Omental fat pad (tissue), 4 donors: Measurements from ENCODE around the gene GIPC2. TPM values are rescaled to one million over a fixed set of nuclear protein-coding genes. Genes with fewer than 3 reads are reported as not detected.
A peak's percentile ranks its signal among the peaks of the same experiment; 100 is the strongest.
"Not testable (repeated sequence)": the region's sequence is repeated elsewhere in the genome, so short reads cannot be mapped to it uniquely, and the experiment has no call there.

Source experiments
- ATAC-seq: fragments of 150-250 bp; one replicate; pipeline ENCODE4 v1.9.1; 2016; ENCODE audit warnings: mild to moderate bottlenecking, moderate library complexity; ENCODE audit not compliant: low FRiP score
- DNase-seq: peaks from one replicate; pipeline ENCODE4 v3.0.0-alpha.2; 2019; ENCODE audit warnings: low spot score
- total RNA-seq, 4 donors: library from RNA; depleted of rRNA; stranded (reverse); fragments of >200 nt; gene quantifications; one replicate each; pipeline ENCODE4 v1.1.0, GENCODE V29; 2016
- TF ChIP-seq, protein P1 (sequence below), 3 donors: fragments of 450-650 bp; IDR thresholded peaks; one replicate each; pipeline ENCODE4 v1.5.1; 2016 to 2017; ENCODE audit warnings: antibody characterized with exemption in 3 of 3, mild to moderate bottlenecking in 3 of 3, moderate library complexity in 2 of 3

Gene GIPC2, protein sequence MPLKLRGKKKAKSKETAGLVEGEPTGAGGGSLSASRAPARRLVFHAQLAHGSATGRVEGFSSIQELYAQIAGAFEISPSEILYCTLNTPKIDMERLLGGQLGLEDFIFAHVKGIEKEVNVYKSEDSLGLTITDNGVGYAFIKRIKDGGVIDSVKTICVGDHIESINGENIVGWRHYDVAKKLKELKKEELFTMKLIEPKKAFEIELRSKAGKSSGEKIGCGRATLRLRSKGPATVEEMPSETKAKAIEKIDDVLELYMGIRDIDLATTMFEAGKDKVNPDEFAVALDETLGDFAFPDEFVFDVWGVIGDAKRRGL
- 10 to 100 TPM in 1 of 4 donors, 1 to 10 TPM in 3; 1.4 to 15.9 (median 3.1) TPM for total RNA-seq

GRCh38 chr1:78045926-78046778 lies at the start of gene GIPC2:
TSS of gene GIPC2 (plus strand) at chr1:78045966. CDS start at chr1:78046095, 129 bp downstream.
- TF ChIP-seq, protein P1, sequence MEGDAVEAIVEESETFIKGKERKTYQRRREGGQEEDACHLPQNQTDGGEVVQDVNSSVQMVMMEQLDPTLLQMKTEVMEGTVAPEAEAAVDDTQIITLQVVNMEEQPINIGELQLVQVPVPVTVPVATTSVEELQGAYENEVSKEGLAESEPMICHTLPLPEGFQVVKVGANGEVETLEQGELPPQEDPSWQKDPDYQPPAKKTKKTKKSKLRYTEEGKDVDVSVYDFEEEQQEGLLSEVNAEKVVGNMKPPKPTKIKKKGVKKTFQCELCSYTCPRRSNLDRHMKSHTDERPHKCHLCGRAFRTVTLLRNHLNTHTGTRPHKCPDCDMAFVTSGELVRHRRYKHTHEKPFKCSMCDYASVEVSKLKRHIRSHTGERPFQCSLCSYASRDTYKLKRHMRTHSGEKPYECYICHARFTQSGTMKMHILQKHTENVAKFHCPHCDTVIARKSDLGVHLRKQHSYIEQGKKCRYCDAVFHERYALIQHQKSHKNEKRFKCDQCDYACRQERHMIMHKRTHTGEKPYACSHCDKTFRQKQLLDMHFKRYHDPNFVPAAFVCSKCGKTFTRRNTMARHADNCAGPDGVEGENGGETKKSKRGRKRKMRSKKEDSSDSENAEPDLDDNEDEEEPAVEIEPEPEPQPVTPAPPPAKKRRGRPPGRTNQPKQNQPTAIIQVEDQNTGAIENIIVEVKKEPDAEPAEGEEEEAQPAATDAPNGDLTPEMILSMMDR (IDR thresholded peaks at IDR 0.05) = no peak
- DNase-seq (no peak), ATAC-seq (peak; percentile 87)

GRCh38 chr1:77996734-77997133 lies 49.0 kb upstream of the GIPC2 start:
- DNase-seq = no peak
- no peak for ATAC-seq
- TF ChIP-seq, protein P1 (IDR thresholded peaks at IDR 0.05) = no peak

DNA sequence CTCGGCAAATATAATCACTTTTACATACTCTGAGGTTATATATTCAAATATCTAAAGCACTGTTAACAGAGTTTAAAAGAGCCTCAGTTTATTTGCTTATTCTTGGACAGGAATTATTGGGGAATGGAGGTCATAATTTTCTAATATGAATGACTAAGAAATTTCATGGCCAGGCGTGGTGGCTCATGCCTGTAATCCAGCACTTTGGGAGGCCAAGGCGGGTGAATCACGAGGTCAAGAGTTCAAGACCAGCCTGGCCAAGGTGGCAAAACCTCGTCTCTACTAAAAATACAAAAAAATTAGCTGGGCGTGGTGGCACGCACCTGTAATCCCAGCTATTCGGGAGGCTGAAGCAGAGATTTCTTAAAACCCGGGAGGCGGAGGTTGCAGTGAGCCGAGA lies 45.2 kb upstream of the GIPC2 start:
- not testable (repeated sequence) for DNase-seq, ATAC-seq

- DNase-seq (no peak), ATAC-seq (no peak)
- TF ChIP-seq, protein P1 (IDR thresholded peaks at IDR 0.05) = no peak
These were observed 42.6 kb upstream of the GIPC2 start for GRCh38 chr1:78003070-78003746.

GRCh38 chr1:78003882-78004718 lies 41.7 kb upstream of the GIPC2 start:
- peak; percentile 41 for DNase-seq
- peak; percentile 63 for ATAC-seq
- TF ChIP-seq, protein P1 (IDR thresholded peaks at IDR 0.05) = no peak

DNA sequence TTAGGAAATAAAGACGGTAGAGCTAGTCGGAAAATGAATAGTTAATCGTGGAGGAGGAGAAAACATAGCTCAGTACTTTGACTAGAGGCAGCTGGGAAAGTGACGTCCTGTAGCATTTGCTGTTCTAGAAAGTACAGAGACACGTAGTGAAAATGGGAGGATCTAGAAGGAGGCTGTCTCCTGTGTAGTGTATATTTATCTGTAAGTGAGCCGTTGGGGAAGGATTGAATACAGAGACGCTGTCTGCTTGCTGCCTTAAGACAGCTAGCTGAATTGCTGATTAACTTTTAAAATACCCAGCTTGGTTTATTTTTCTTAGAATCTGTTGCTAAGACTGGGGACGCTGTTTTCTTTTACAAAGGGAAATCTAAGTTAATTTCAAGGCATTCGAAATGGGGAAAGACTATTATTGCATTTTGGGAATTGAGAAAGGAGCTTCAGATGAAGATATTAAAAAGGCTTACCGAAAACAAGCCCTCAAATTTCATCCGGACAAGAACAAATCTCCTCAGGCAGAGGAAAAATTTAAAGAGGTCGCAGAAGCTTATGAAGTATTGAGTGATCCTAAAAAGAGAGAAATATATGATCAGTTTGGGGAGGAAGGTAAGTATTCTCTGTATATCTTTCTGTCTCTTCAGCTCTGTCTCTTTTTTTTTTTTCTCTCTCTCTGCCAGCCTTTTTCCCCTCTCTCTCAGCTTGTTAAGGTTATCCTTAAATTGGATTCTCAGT lies 40.9 kb upstream of the GIPC2 start, which contains the start of gene DNAJB4:
DNAJB4 (plus strand) TSS at position 221 of the 729 bp plus-strand sequence; CDS start at position 393, 172 bp downstream.
- ATAC-seq = peak; percentile 99
- no peak for DNase-seq
- TF ChIP-seq, protein P1 (IDR thresholded peaks at IDR 0.05) = no peak
